SK-N-SH treated with all-trans-retinoic acid at 6 μM for 48 hours (cell line): Measurements from ENCODE around the gene TINAGL1.

ENCODE experiments used
- ATAC-seq: fragments of 200-7000 bp; cut with Tn5 transposase; 3 replicates; pipeline ENCODE4 v1.9.1; 2020; ENCODE audit warnings: mild to moderate bottlenecking, moderate library complexity
- ARNTL ChIP-seq: fragments of 450-650 bp; formaldehyde crosslinking; IDR thresholded peaks from 2 replicates; pipeline ENCODE4 v1.5.0; 2020; ENCODE audit warnings: low read depth, mild to moderate bottlenecking, moderate library complexity, borderline replicate concordance
- BACH2 ChIP-seq: fragments of 250-450 bp; sonication (Bioruptor Pico); IDR thresholded peaks from 2 replicates; pipeline ENCODE4 v1.9.0; 2021; ENCODE audit warnings: mild to moderate bottlenecking, borderline replicate concordance
- CSDC2 ChIP-seq: fragments of 250-450 bp; sonication (Bioruptor Pico); IDR thresholded peaks from 2 replicates; pipeline ENCODE4 v1.5.0; 2020; ENCODE audit warnings: mild to moderate bottlenecking, moderate library complexity
- CSRNP3 ChIP-seq: fragments of 250-450 bp; sonication (Bioruptor Pico); IDR thresholded peaks from 2 replicates; pipeline ENCODE4 v1.5.1; 2021; ENCODE audit warnings: mild to moderate bottlenecking, moderate library complexity
- ESRRG ChIP-seq: fragments of 250-450 bp; sonication (Bioruptor Pico); IDR thresholded peaks from 2 replicates; pipeline ENCODE4 v1.6.1; 2021; ENCODE audit warnings: mild to moderate bottlenecking
- GLIS3 ChIP-seq: fragments of 250-450 bp; sonication (Bioruptor Pico); IDR thresholded peaks from 2 replicates; pipeline ENCODE4 v1.5.0; 2020; ENCODE audit warnings: mild to moderate bottlenecking, moderate library complexity
- ISL1 ChIP-seq: fragments of 250-450 bp; sonication (Bioruptor Pico); IDR thresholded peaks from 2 replicates; pipeline ENCODE4 v2.1.2; 2022; ENCODE audit warnings: mild to moderate bottlenecking, moderate library complexity
- OSR1 ChIP-seq: fragments of 250-450 bp; sonication (Bioruptor Pico); IDR thresholded peaks from 2 replicates; pipeline ENCODE4 v1.8.0; 2022; ENCODE audit warnings: moderate library complexity, mild to moderate bottlenecking, inconsistent platforms
- PATZ1 ChIP-seq: fragments of 250-450 bp; sonication (Bioruptor Pico); IDR thresholded peaks from 2 replicates; pipeline ENCODE4 v1.8.0; 2020; ENCODE audit warnings: mild to moderate bottlenecking, moderate library complexity, borderline replicate concordance
- PPARA ChIP-seq: fragments of 250-450 bp; sonication (Bioruptor Pico); IDR thresholded peaks from 2 replicates; pipeline ENCODE4 v1.5.0; 2020; ENCODE audit warnings: mild to moderate bottlenecking, borderline replicate concordance
- RARB ChIP-seq: fragments of 250-450 bp; sonication (Bioruptor Pico); IDR thresholded peaks from 2 replicates; pipeline ENCODE4 v1.8.0; 2021; ENCODE audit warnings: mild to moderate bottlenecking, moderate library complexity
- SNAI2 ChIP-seq: fragments of 250-450 bp; sonication (Bioruptor Pico); IDR thresholded peaks from 2 replicates; pipeline ENCODE4 v1.5.0; 2020; ENCODE audit warnings: mild to moderate bottlenecking, moderate library complexity
- TCF4 ChIP-seq: fragments of 250-450 bp; sonication (Bioruptor Pico); IDR thresholded peaks from 2 replicates; pipeline ENCODE4 v1.8.0; 2021; ENCODE audit warnings: mild to moderate bottlenecking, moderate library complexity, borderline replicate concordance
- ZC3H10 ChIP-seq: fragments of 250-450 bp; sonication (Bioruptor Pico); IDR thresholded peaks from 2 replicates; pipeline ENCODE4 v1.5.1; 2021; ENCODE audit warnings: mild to moderate bottlenecking, moderate library complexity
- ZFP3 ChIP-seq: fragments of 250-450 bp; sonication (Bioruptor Pico); IDR thresholded peaks from 2 replicates; pipeline ENCODE4 v1.5.0; 2020; ENCODE audit warnings: mild to moderate bottlenecking, moderate library complexity
- ZFP30 ChIP-seq: fragments of 450-650 bp; formaldehyde crosslinking; IDR thresholded peaks from 2 replicates; pipeline ENCODE4 v1.5.0; 2022; ENCODE audit warnings: mild to moderate bottlenecking, moderate library complexity
- ZNF565 ChIP-seq: fragments of 450-650 bp; formaldehyde crosslinking; conservative IDR thresholded peaks from 2 replicates; pipeline ENCODE4 v1.5.0; 2020; ENCODE audit warnings: low read depth, mild to moderate bottlenecking, moderate library complexity
- ZNF70 ChIP-seq: fragments of 450-650 bp; formaldehyde crosslinking; IDR thresholded peaks from 2 replicates; pipeline ENCODE4 v1.5.0; 2020; ENCODE audit warnings: mild to moderate bottlenecking, moderate library complexity
- ZNF8 ChIP-seq: fragments of 450-650 bp; formaldehyde crosslinking; IDR thresholded peaks from 2 replicates; pipeline ENCODE4 v1.5.0; 2020; ENCODE audit warnings: mild to moderate bottlenecking, moderate library complexity
- TF ChIP-seq, protein P1 (sequence below): fragments of 250-450 bp; sonication (Bioruptor Pico); IDR thresholded peaks from 2 replicates; pipeline ENCODE4 v1.5.0; 2020; ENCODE audit warnings: mild to moderate bottlenecking, moderate library complexity
- TF ChIP-seq, protein P2 (sequence below): fragments of 250-450 bp; sonication (Bioruptor Pico); IDR thresholded peaks from 2 replicates; pipeline ENCODE4 v1.8.0; 2021; ENCODE audit warnings: low read depth, mild to moderate bottlenecking, moderate library complexity, borderline replicate concordance

The TINAGL1 gene

DNA sequence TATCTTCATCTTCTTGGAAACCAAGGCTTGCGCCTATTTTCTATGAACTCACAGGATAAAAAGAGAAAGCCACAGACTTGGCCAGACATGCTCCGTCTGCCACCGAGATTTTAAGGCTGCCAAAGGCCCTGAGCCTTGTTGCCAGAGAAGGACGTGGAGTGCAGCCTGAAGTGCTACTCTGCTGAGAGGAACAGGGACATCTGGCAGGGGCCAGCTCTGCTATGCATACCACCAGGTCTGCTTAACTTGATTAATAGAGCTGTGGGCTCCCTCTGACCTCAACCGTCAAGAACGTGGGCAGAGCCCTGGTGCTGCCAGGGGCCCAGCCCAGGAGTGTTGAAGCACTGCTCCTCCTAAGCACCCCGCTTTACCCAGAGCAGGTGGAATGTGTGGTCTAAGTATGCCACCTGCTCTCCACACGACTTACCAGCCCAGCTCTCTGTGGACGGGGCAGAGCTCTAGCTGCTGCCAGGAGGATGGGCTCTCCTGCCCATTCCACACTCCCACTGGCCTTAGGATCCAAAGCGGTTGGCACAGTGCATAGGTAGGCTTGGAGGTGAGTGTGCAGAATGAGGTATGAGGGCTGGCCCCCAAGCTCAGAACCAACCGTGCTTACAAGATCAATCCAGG is 51.7 kb downstream of the TINAGL1 start (continued):
- TF ChIP-seq, protein P1, sequence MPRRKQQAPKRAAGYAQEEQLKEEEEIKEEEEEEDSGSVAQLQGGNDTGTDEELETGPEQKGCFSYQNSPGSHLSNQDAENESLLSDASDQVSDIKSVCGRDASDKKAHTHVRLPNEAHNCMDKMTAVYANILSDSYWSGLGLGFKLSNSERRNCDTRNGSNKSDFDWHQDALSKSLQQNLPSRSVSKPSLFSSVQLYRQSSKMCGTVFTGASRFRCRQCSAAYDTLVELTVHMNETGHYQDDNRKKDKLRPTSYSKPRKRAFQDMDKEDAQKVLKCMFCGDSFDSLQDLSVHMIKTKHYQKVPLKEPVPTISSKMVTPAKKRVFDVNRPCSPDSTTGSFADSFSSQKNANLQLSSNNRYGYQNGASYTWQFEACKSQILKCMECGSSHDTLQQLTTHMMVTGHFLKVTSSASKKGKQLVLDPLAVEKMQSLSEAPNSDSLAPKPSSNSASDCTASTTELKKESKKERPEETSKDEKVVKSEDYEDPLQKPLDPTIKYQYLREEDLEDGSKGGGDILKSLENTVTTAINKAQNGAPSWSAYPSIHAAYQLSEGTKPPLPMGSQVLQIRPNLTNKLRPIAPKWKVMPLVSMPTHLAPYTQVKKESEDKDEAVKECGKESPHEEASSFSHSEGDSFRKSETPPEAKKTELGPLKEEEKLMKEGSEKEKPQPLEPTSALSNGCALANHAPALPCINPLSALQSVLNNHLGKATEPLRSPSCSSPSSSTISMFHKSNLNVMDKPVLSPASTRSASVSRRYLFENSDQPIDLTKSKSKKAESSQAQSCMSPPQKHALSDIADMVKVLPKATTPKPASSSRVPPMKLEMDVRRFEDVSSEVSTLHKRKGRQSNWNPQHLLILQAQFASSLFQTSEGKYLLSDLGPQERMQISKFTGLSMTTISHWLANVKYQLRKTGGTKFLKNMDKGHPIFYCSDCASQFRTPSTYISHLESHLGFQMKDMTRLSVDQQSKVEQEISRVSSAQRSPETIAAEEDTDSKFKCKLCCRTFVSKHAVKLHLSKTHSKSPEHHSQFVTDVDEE, result peak; percentile 61; the same call in 1 of the 2 replicates
- TF ChIP-seq ZC3H10 (no peak), RARB (no peak), TCF4 (CRISPR knock-in tag) (peak; percentile 86), ISL1 (CRISPR knock-in tag) (0 out of 2 replicates have a peak, but pooled peaks have one; percentile 32), OSR1 (no peak), SNAI2 (CRISPR knock-in tag) (peak; percentile 88; the same call in 1 of the 2 replicates), ZNF565 (no peak), ZNF8 (CRISPR knock-in tag) (peak; percentile 94), ESRRG (CRISPR knock-in tag) (no peak)

- no peak for TF ChIP-seq ZFP30 (CRISPR knock-in tag)
- TF ChIP-seq ARNTL (CRISPR knock-in tag), result no peak
- TF ChIP-seq BACH2, result no peak
- TF ChIP-seq, protein P1, result peak; percentile 85; the same call in 1 of the 2 replicates
- peak; percentile 83; the same call in 1 of the 2 replicates for TF ChIP-seq TCF4 (CRISPR knock-in tag)
- TF ChIP-seq ZNF70 (CRISPR knock-in tag), result peak; percentile 28; the same call in 1 of the 2 replicates
- ATAC-seq, result no peak; the same call in 2 of the 3 replicates
These were observed 52.7 kb downstream of the TINAGL1 start for GRCh38 chr1:31628931-31629556.

DNA sequence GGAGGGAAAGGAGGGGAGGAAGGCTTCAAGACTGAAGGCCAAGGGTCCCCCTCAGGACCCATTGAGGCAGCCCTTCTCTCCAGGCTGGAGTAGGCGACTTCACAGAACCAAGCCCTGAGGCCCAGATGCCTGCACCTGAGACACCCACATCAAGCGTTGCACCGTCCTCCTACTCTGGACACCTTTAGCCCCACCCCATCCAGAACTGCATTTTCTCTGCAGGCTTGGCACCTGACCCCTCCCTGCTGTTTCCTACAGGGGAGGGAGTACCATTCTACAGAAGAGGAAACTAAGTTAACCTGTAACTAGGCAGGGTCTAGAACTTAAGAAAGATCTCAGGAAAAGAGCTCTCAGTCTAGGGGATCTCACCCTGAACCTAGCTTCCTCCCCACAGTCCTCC is 56.3 kb downstream of the TINAGL1 start:
- ATAC-seq, result no peak
- no peak for TF ChIP-seq PPARA
- no peak for TF ChIP-seq RARB

GRCh38 chr1:31633117-31633516 is 56.8 kb downstream of the TINAGL1 start:
- ATAC-seq, result peak; percentile 43; the same call in 2 of the 3 replicates
- no peak for TF ChIP-seq OSR1
- TF ChIP-seq ZNF70 (CRISPR knock-in tag), result no peak
- no peak for TF ChIP-seq BACH2
- no peak for TF ChIP-seq PATZ1 (CRISPR knock-in tag)
- TF ChIP-seq, protein P2, sequence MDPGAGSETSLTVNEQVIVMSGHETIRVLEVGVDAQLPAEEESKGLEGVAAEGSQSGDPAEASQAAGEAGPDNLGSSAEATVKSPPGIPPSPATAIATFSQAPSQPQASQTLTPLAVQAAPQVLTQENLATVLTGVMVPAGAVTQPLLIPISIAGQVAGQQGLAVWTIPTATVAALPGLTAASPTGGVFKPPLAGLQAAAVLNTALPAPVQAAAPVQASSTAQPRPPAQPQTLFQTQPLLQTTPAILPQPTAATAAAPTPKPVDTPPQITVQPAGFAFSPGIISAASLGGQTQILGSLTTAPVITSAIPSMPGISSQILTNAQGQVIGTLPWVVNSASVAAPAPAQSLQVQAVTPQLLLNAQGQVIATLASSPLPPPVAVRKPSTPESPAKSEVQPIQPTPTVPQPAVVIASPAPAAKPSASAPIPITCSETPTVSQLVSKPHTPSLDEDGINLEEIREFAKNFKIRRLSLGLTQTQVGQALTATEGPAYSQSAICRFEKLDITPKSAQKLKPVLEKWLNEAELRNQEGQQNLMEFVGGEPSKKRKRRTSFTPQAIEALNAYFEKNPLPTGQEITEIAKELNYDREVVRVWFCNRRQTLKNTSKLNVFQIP, result no peak
- no peak for TF ChIP-seq ZFP3 (CRISPR knock-in tag)
- TF ChIP-seq ARNTL (CRISPR knock-in tag), result no peak
- no peak for TF ChIP-seq TCF4 (CRISPR knock-in tag)
- no peak for TF ChIP-seq ZNF565
- TF ChIP-seq CSDC2, result no peak
- no peak for TF ChIP-seq CSRNP3 (CRISPR knock-in tag)
- no peak for TF ChIP-seq ZFP30 (CRISPR knock-in tag)
- no peak for TF ChIP-seq GLIS3
